ENCODE measurements around the gene ITGA11.

The ITGA11 gene

GRCh38 chr15:68379759-68380290, 52.1 kb downstream of the ITGA11 start:
- no peak overlapping the region for H3K4me3 ChIP-seq (ENCODE audit: low read depth, low read length)
- TF ChIP-seq CTCF (IDR thresholded peaks at IDR 0.05; ENCODE audit: low read depth, low read length, missing control alignments), result no peak
- no peak for DNase-seq (ENCODE audit: low read depth)

DNA sequence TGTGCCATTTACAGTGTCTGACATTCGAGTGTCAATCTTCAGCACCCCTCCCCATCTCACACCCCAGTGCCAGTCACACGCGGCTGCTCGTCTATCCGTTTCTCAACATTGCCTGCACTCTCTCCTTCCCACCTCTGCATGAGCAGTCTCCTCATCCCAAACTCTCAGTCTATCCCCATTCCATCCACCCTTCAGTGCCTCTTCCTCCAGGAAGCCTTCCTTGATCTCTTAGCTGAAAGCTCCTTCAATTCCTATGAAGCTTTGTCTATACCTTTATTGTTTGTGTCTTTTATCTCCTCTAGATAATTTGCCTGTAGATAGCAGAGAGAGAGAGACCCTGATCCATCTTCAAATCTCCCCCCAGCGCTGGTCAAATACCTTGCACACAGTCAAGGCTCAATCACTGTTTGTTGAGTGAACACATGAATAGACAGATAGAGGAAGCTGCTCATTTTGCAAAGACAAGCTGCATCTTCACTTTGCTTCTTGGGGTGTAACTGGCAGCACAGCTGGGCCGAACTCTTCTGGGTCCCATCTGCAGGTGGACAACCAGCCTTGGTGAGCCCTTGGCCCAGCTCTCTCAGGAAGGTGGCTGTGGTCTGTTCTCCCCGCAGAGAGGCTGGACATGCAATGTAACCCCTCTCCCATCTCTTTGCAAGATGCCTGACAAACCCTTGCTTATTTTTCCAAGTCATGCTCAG, 52.8 kb downstream of the ITGA11 start:
- H3K4me3 ChIP-seq (ENCODE audit: low read depth, low read length), result no peak overlapping the region
- no peak for DNase-seq (ENCODE audit: low read depth)
- no peak for TF ChIP-seq CTCF (IDR thresholded peaks at IDR 0.05; ENCODE audit: low read depth, low read length, missing control alignments)

DNA sequence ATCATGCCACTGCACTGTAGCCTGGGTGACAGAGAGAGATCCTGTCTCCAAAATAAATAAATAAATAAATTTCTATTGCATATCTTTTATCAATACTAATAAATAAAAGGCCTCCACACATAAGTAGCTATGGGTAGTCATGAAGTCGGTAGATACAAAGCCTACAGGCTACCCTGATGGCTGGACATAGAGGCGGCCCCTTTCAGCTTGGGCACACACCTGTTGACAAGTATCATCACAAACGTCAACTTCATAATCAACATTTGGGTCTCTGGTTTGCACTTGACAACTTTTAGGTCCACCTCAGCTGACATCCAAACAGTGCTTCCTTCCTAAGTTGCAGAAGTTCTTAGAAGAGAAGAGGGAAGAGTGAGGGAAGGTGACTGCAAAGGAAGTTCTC, 53.4 kb downstream of the ITGA11 start:
- TF ChIP-seq CTCF (IDR thresholded peaks at IDR 0.05; ENCODE audit: low read depth, low read length, missing control alignments), result no peak
- H3K4me3 ChIP-seq (ENCODE audit: low read depth, low read length), result no peak overlapping the region
- no peak for DNase-seq (ENCODE audit: low read depth)

- TF ChIP-seq CTCF (IDR thresholded peaks at IDR 0.05; ENCODE audit: low read depth, low read length, missing control alignments), result no peak
- DNase-seq (ENCODE audit: low read depth), result no peak
These were observed 54.2 kb downstream of the ITGA11 start for GRCh38 chr15:68377766-68378165.

DNA sequence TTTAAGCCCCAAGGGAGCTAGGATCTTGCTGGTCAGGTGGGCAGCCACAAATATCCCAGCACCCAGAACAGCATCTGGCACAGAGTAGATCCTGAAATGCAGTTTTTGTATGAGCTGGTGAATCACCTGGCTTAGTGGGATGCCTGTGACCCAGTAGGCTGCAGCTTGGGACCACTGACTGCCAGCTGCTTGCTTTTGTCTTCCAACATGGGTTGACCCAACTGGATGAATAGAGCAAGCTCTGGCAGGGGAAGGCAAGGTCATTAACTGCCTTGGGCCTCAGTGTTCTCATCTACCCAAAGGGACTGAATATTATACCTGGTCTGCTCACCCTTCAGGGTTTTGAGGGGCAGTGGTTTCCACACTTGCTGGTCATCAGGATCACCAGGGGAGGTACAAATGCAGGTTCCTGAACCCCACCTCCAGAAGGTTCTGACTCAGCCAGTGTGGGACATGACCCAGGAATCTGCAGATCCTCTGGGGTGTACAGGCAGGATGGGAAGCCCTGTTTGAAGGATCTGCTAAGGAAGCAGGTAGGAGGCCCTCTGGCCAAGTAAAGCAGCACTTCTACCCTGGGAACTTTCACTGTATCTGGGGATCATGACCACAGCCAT, 55.4 kb downstream of the ITGA11 start:
- no peak for TF ChIP-seq CTCF (IDR thresholded peaks at IDR 0.05; ENCODE audit: low read depth, low read length, missing control alignments)
- no peak for DNase-seq (ENCODE audit: low read depth)
- H3K4me3 ChIP-seq (ENCODE audit: low read depth, low read length), result no peak overlapping the region

More at GRCh38 chr15:68377766-68378165, 54.2 kb downstream of the ITGA11 start:
- no peak overlapping the region for H3K4me3 ChIP-seq (ENCODE audit: low read depth, low read length)

- no peak for TF ChIP-seq CTCF (IDR thresholded peaks at IDR 0.05; ENCODE audit: low read depth, low read length, missing control alignments)
- no peak for DNase-seq (ENCODE audit: low read depth)
- H3K4me3 ChIP-seq (ENCODE audit: low read depth, low read length), result no peak overlapping the region
These were observed 56.2 kb downstream of the ITGA11 start for GRCh38 chr15:68375716-68376220.

Measured in GM12864 (cell line).